Measurements from ENCODE around the gene SLC6A2. TPM values are rescaled to one million over a fixed set of nuclear protein-coding genes. Genes with fewer than 3 reads are reported as not detected.

SLC6A2 gene
- total and polyA plus RNA-seq, 9 of the 15 experiments (the other 6 are each of a cell fraction or from before 2014, with no cell fraction given), result not detected

DNA sequence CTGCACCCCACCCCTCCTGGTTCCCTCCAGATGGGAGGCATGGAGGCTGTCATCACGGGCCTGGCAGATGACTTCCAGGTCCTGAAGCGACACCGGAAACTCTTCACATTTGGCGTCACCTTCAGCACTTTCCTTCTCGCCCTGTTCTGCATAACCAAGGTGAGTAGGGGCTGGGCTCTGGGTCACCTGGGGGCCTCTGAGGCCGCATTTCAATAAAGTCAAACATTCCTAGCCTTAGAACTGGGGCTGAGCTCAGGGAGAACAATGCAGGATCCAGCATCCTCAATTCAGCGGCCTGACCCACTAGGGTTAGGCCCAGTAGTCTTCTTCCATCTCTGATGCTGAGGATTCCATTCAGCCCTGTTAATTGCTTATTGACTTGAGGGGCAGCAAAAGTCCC, 42.1 kb downstream of the SLC6A2 start:
- Histone ChIP-seq H3K27me3 (ENCODE audit: control insufficient read depth in 2 of 2, insufficient read depth in 2 of 2, low read length in 2 of 2) (peaks cover 0 to 6% of the 10 kb centered on the region in 2 experiments; a peak in 2 of 5 replicates), H3K4me3 (no peak overlapping the region), H4K20me1 (replicated peaks; ENCODE audit: control insufficient read depth, insufficient read depth, low read length) (no peaks in the 10 kb centered on the region; the same call in 1 of the 2 replicates), H3K9me3 (replicated peaks; ENCODE audit: control insufficient read depth, insufficient read depth, low read depth, low read length) (no peaks in the 10 kb centered on the region), H3K9ac (ENCODE audit: insufficient read depth in 1 of 2, low read depth in 2 of 2, low read length in 2 of 2) (no peak overlapping the region), H2AFZ (ENCODE audit: low read depth, low read length) (no peak overlapping the region), H3K36me3 (ENCODE audit: control insufficient read depth, insufficient read depth, low read length) (no peaks in the 10 kb centered on the region), H3K9me1 (ENCODE audit: control insufficient read depth, insufficient read depth, low read length) (no peaks in the 10 kb centered on the region), H3K27ac (ENCODE audit: extremely low read depth, low read depth, low read length) (no peak overlapping the region), H3K4me1 (replicated peaks in 1 of 2; ENCODE audit: control insufficient read depth in 2 of 2, insufficient read depth in 2 of 2, low read length in 2 of 2) (no peaks in the 10 kb centered on the region), H3K4me2 (ENCODE audit: insufficient read depth, low read length) (no peak overlapping the region), H3K79me2 (ENCODE audit: control insufficient read depth, insufficient read depth, low read length) (no peaks in the 10 kb centered on the region)
- in situ Hi-C loops (cut with MboI), result no loop called here
- DNase-seq (ENCODE audit: extremely low read depth in 1 of 4, low spot score in 3 of 4) (no peak), FAIRE-seq (no peak), ATAC-seq (no peak)
- BruUV-seq (replicated peaks), result no TSS peak
- ChIA-PET CTCF (ENCODE audit: low intra/inter-chr PET ratio) (interaction anchor here (0.9 kb wide), 1 partner anchor 233 kb away, joined by 3 read pairs; no protein-coding TSS in a partner anchor), POLR2A (no interaction called here)
- WGBS (ENCODE audit: insufficient coverage, low coverage, missing lambda C conversion rate), result 2% methylated on average over 7 of the region's 7 CpGs
- intact Hi-C loops (cut with micrococcal nuclease), result no loop called here
- TF ChIP-seq IRF2 (CRISPR knock-in tag; IDR thresholded peaks at IDR 0.05) (no peak), ZNF197 (CRISPR knock-in tag; IDR thresholded peaks at IDR 0.05; ENCODE audit: low read depth) (no peak), GATAD2A (IDR thresholded peaks at IDR 0.05) (no peak), FUS (optimal IDR thresholded peaks at IDR 0.05; ENCODE audit: low read depth, low read length) (no peak), EP300 (IDR thresholded peaks at IDR 0.05; ENCODE audit: low read length) (no peak), STAG1 (CRISPR knock-in tag; IDR thresholded peaks at IDR 0.05; ENCODE audit: borderline replicate concordance) (no peak), NONO (IDR thresholded peaks at IDR 0.05; ENCODE audit: low read depth in 2 of 2, low read length in 1 of 2) (no peak), ZNF785 (CRISPR knock-in tag; IDR thresholded peaks at IDR 0.05) (no peak), ZNF431 (CRISPR knock-in tag; IDR thresholded peaks at IDR 0.05) (no peak), KLF13 (tag; IDR thresholded peaks at IDR 0.05; ENCODE audit: borderline replicate concordance, low read depth) (no peak), KLF6 (CRISPR knock-in tag; IDR thresholded peaks at IDR 0.05; ENCODE audit: borderline replicate concordance) (no peak), ZNF140 (CRISPR knock-in tag; IDR thresholded peaks at IDR 0.05) (no peak)
- TF ChIP-seq, protein P1, sequence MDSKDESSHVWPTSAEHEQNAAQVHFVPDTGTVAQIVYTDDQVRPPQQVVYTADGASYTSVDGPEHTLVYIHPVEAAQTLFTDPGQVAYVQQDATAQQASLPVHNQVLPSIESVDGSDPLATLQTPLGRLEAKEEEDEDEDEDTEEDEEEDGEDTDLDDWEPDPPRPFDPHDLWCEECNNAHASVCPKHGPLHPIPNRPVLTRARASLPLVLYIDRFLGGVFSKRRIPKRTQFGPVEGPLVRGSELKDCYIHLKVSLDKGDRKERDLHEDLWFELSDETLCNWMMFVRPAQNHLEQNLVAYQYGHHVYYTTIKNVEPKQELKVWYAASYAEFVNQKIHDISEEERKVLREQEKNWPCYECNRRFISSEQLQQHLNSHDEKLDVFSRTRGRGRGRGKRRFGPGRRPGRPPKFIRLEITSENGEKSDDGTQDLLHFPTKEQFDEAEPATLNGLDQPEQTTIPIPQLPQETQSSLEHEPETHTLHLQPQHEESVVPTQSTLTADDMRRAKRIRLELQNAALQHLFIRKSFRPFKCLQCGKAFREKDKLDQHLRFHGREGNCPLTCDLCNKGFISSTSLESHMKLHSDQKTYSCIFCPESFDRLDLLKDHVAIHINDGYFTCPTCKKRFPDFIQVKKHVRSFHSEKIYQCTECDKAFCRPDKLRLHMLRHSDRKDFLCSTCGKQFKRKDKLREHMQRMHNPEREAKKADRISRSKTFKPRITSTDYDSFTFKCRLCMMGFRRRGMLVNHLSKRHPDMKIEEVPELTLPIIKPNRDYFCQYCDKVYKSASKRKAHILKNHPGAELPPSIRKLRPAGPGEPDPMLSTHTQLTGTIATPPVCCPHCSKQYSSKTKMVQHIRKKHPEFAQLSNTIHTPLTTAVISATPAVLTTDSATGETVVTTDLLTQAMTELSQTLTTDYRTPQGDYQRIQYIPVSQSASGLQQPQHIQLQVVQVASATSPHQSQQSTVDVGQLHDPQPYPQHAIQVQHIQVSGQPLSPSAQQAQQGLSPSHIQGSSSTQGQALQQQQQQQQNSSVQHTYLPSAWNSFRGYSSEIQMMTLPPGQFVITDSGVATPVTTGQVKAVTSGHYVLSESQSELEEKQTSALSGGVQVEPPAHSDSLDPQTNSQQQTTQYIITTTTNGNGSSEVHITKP (IDR thresholded peaks at IDR 0.05; ENCODE audit: partially characterized antibody), result no peak
- TF ChIP-seq, protein P2, sequence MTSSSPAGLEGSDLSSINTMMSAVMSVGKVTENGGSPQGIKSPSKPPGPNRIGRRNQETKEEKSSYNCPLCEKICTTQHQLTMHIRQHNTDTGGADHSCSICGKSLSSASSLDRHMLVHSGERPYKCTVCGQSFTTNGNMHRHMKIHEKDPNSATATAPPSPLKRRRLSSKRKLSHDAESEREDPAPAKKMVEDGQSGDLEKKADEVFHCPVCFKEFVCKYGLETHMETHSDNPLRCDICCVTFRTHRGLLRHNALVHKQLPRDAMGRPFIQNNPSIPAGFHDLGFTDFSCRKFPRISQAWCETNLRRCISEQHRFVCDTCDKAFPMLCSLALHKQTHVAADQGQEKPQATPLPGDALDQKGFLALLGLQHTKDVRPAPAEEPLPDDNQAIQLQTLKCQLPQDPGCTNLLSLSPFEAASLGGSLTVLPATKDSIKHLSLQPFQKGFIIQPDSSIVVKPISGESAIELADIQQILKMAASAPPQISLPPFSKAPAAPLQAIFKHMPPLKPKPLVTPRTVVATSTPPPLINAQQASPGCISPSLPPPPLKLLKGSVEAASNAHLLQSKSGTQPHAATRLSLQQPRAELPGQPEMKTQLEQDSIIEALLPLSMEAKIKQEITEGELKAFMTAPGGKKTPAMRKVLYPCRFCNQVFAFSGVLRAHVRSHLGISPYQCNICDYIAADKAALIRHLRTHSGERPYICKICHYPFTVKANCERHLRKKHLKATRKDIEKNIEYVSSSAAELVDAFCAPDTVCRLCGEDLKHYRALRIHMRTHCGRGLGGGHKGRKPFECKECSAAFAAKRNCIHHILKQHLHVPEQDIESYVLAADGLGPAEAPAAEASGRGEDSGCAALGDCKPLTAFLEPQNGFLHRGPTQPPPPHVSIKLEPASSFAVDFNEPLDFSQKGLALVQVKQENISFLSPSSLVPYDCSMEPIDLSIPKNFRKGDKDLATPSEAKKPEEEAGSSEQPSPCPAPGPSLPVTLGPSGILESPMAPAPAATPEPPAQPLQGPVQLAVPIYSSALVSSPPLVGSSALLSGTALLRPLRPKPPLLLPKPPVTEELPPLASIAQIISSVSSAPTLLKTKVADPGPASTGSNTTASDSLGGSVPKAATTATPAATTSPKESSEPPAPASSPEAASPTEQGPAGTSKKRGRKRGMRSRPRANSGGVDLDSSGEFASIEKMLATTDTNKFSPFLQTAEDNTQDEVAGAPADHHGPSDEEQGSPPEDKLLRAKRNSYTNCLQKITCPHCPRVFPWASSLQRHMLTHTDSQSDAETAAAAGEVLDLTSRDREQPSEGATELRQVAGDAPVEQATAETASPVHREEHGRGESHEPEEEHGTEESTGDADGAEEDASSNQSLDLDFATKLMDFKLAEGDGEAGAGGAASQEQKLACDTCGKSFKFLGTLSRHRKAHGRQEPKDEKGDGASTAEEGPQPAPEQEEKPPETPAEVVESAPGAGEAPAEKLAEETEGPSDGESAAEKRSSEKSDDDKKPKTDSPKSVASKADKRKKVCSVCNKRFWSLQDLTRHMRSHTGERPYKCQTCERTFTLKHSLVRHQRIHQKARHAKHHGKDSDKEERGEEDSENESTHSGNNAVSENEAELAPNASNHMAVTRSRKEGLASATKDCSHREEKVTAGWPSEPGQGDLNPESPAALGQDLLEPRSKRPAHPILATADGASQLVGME (CRISPR knock-in tag; IDR thresholded peaks at IDR 0.05), result no peak

Measured in K562 (cell line).